HG03064 (cell line): Measurements from ENCODE around the gene COX19.

ENCODE experiments used
- ATAC-seq: cut with Tn5 transposase; IDR thresholded peaks from one replicate; pipeline ENCODE4 v1.9.1; 2021; ENCODE audit warnings: low read depth; ENCODE audit not compliant: unreplicated experiment

Gene COX19

DNA sequence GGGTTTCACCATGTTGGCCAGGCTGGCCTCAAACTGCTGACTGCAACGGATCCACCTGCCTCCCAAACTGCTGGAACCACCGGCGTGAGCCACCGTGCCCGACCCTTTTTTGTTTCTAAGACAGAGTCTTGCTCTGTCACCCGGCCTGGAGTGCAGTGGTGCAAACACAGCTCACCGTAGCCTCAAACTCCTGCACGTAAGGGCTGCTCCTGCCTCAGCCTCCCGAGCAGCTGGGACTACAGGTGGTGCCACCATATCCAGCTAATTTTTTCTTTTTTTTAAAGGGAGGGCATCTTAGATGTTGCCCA is 57.3 kb downstream of the COX19 start:
- no peak for ATAC-seq

DNA sequence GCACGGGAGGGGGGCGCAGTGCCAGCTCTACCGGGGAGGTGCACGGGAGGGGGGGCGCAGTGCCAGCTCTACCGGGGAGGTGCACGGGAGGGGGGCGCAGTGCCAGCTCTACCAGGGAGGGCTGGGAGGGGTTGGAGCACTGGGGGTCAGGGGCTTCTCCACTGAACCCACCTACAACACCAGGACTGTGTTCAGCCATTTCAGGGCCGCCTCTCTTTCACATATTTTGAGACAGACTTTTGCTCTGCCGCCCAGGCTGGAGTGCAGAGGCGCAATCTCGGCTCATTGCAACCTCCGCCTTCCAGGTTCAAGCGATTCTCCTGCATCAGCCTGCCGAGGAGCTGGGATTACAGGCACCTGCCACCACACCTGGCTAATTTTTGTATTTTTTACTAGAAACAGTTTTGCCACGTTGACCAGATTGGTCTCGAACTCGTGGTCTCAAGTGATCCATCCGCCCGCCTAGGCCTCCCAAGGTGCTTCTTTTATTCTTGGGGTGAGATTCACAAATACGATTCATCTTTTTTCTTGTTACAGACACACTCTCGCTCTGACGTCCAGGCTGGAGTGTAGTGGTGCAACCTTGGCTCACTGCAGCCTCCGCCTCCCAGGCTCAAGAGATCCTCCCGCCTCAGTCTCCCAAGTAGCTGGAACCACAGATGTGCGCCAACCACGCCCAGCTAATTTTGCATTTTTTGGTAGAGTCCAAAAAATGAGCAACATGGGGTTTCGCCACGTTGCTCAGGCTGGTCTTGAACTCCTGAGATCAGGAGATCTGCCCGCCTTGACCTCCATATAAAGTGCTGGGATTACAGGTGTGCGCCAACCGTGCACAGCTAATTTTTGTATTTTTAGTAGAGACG is 57.9 kb downstream of the COX19 start:
- no peak for ATAC-seq

DNA sequence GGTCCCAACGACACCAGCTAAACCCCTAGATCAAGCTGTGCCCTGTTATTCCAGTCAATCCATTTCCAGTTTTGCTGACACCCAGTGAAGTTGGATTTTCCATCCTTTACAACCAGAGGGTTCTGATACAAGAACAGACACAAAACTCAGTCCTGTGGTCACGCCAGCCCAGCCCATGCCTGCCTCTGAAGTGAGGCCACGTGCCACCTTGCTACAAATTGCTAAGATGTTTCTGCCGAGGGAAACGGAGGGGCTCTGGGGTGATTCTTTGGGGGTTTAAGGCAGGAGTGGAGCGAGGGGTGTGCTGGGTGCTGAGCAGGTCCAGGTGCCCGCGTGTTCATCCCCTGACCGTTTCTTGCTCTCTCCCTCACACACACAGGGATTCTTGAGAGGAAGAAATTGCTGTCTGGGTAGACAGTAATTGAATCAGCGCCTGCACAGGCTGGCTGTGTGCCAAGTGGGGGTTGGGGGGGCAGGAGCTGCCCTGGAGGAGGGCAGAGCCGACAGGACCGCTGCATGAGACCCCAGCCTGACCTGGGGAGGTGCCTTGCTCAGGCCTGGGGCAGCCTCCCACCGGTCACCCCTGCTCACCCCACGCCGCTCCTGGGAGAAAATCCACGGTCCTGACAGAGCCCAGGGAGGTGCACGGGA is 58.9 kb downstream of the COX19 start:
- no peak for ATAC-seq
